Activated gamma-delta T cell (primary cell): ENCODE measurements around the gene COL5A3.
"Not testable (repeated sequence)": the region's sequence is repeated elsewhere in the genome, so short reads cannot be mapped to it uniquely, and the experiment has no call there.

Experiments used
- DNase-seq: peaks from one replicate; lab custom pipeline; 2025; lab: John Stamatoyannopoulos, UW

COL5A3 gene

DNA sequence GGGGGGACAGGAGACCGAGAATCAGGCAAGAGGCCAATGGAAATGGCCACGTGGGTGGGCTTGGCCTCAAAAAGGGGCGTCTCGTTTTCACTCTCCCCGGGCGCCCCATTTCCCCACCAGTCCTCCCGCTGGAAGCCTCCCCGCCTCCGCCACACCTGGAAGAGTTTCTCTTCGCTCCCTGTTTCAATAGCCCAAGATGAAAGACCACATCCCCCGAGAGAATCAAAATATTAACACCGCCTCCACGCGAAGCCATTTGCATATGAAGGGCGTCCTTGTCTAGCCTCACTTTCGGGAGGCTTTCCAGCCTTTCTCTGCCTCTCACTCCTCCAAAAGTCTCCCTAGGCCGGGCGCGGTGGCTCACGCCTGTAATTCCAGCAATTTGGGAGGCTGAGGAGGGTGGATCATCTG is 73.3 kb downstream of the COL5A3 start:
- DNase-seq, result no peak

DNA sequence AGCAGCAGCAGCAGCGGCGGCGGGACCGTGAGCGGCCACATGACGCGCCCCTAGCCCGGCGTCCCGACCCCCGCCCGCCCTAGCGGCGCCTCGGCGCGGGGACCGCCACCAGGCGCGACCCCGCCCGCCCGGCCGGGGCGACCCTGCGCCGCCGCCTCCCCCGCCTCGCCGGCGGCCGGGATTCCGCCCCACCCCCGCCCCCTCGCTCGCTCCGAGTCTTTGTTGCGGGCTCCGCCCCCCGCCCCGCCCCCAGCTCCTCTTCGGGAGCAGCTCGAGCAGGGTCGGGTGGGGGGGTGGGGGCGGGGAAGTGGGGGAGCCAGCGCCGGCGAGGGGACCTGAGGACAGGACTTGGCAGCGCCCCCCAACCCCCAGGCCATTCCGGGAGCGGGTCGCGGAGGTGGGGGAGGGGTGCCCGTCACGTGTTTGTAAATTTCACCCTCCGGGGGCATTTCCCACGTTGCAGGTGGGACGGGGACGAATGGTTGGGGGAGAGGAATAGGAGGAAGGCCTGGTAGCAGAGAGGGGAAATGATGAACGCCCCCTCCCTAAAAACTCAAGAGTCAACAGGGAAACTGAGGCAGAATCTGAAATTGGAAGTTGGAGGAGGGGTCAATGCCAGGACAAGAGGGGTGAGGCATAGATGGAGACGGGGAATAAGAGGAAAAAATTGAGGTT is 73.8 kb downstream of the COL5A3 start, which contains the start of gene OLFM2:
Gene OLFM2, minus strand, starts transcription at position 190 of the 675 bp plus-strand sequence. Its CDS starts 149 bp downstream, at position 41.
- no peak for DNase-seq

DNA sequence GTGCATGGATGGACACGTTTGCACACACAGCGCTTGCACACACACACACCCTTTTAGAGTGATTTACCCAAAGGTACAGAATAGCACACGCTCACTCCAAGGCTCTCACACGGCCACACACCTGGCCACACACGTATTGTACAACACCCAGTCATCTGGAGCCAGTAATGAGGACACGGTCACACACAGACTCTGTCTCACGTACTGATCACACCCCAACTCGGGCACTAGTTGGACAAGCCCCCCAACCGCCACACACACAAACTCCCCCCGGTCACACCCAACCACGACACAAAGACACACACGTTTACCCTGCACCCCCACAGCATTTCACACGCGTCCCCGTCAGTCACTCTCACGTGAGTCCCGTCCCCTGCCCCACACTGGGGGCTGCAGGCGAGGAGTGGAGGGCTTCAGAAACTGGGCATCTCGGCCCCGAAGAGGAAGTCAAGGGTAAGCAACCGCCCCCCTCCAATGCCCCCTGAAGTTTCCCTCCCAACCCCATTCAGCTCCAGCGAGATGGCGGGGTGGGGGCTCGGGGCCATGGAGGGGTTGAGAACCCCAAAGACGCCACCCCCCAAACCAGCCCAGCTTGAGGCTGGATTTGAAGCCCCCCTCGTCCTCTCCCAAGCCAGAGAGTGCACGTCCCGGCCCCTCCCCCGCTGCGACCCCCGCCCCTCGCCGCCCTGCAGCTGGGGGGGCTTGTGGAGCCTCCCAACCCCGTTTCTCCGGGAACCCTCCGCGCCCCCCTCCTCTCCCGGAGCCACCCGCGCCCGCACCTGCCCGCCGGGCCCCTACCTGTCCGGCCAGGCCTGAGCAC is 74.6 kb downstream of the COL5A3 start:
- no peak for DNase-seq

DNA sequence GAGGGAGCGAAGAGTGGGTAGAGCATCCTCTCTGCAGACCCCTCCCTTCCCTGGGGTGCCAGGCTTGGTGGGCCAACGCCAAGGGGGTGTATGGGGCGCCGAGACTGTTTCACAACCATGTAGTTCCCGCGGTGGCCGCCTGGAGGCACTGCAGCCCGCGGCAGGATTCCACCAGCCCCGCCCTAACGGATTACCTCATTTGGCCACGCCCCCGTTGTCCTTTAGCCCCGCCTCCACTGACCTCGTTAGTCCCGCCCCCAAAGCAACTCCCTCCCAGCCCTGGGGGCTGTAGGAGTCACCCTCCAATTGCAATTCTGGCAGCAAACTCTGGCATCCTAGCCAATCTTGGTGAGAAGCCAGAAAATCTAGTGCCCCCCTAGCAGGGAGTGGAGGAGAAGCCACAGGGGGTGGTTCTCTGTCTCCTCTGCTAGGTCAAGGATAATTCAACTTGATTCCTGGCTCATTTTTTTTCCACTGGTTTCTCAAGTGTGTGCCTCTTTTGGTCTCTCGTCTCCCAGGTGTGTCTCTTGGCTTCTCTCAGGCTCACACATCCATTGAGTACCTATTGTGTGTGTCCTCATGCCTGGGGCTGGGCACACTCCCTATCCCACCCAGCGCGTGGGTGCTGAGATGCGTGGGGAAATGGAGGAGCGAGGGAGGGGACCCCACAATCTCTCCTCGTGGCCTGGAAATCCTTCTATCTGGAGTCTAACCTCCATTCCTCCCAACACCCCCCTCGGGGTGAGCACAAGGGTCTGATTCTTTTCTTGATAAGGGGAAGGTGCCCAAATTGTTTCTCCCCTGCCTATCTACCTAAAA is 76.0 kb downstream of the COL5A3 start:
- peak; percentile 48 for DNase-seq

DNA sequence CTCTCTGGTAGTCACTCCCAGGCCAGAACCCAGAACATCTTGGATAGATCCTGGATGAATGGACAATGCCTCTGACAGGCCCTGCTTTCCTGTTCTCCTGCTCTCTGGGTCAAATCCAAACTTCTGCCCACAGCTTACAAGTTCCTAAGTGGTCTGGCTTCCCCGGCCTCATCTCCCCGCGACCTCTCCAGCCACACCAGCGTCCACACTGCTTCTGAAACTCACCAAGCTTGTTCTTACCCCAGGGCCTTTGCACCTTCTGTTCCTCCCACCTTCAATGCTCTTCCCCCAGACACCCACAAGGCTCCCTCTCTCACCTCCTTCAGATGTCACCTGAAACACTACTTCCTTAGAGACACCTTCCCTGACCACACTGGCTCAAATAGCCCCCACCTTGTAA is 77.5 kb downstream of the COL5A3 start:
- DNase-seq, result no peak

DNA sequence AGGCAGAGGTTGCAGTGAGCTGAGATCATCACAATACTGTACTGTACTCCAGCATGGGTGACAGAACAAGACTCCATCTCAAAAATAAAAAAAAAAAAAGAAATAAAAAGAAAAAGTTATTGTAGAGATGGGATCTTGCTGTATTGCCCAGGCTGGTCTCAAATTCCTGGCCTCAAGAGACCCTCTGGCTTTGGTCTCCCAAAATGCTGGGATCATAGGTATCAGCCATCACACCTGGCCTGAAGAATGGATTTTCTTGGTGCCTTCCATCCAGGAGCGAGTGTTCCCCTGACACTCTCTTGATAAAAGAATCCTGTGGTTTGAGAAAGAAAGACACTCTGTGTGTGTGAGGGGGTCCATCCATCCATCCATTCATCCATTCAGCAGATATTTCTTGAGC is 78.7 kb downstream of the COL5A3 start:
- DNase-seq, result no peak

DNA sequence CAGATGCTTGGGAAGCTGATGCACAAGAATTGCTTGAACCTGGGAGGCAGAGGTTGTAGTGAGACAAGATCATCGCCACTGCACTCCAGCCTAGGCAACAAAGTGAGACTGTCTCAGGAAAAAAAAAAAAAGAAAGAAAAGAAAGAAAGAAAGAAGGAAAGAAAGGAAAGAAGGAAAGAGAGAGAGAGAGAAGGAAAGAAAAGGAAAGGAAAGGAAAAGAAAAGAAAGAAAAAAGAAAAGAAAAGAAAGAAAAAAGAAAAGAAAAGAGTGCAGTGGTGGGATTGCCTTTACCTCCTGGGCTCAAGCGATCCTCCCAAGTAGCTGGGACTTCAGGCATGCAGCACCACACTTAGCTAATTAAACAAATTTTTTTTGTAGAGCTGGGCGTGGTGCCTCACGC is 86.9 kb downstream of the COL5A3 start:
- DNase-seq, result no peak

DNA sequence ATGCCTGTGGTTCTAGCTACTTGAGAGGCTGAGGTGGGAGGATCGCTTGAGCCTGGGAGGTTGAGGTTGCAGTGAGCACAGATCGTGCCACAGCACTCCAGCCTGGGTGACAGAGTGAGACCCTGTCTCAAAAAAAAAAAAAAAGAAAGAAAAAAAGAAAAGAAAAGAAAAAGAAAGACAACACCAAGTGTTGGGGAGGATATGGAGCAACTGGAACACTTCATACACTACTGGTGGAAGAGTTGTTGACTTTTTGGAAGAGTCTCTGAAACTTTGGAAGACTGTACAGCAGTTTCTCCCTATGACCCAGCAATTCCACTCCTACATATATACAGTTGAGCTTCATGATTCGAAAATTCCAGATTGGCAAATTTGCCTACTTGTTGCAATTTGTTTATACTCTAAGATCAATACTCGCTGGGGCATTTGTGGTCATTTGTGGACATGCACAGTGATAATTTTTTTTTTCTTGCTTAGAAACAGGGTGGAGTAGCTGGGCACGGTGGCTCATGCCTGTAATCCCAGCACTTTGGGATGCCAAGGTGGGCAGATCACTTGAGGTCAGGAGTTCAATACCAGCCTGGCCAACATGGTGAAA is 87.4 kb downstream of the COL5A3 start:
- not testable (repeated sequence) for DNase-seq

DNA sequence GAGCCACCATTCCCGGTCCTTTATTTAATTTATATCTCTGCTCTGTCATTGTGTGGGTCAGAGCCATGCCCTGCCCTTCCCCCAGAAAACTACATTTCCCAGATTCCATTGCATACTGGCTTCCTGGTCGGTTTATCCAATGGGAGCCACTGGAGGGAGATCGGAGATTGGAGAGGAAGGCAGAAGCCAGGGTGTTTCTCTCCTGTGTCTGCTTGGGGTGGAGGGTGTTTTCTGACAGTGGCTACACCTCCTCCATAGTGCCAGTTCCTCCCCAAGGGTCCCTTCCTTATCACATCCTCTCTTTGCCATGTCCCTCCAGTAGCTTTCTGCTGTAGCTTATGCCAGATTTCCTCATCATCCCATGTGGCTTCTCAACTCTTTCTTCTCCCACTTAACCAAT is 93.0 kb downstream of the COL5A3 start:
- no peak for DNase-seq

DNA sequence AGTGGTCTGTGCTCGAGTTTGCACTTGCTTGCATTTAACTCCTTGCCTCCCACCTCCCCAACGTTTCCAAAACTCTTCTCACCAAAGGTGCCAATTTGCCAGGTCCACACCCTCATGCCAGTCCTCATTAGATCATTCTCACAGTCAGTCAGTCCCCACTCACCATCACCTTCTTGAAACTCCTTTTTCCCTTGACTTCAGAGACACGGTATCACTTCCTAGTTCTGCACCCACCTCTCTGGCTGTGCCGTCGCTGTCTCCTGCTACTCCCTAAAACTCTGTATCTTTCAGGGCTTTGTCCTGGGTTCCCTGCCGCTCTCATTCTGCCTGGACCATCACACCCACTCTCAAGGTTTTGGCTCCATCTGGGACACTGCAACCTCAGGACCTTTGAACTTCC is 93.6 kb downstream of the COL5A3 start:
- DNase-seq, result no peak

DNA sequence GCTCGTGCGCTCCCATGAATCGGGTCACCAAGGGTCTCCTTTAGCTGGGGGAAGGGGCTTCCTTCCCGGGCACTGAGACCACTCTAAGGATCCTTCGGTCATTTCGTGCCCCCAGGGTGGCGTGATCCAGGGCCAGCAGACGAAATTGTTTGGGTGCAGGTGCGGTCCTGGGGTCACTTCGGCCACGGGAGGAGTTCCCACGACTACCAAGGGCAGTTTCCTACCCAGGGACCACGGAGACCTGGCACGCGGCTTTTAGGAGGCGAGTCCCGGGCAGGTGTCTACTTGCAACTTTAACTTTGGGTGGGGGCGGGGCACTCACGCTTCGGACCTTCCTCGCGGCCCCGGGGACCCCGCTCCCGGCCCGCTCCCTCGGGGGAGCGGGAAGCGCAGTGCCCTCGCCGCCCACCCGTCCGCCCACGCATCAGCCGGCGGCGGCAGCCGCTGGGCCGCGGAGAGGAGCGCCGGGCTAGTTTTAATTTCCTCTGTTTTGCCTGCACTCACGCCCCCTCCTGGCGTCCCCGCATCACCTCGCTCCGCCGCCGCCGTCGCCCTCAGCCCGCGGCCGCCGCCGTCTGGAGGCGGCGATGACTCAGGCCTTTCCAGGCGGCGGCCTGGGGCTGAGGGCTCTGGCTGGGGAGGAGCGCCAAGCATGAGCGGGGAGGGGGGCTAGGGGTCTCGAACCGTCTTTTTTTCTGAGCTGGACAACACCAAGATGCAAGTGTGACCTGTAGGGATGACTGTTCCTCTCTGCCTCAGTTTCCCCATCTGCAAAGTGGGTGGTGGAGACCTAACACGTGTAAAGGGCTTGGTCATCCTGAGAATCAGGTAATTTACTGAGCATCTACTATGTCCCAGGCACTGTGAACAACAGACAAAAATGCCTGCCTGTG is 95.7 kb downstream of the COL5A3 start:
- peak; percentile 64 for DNase-seq

DNA sequence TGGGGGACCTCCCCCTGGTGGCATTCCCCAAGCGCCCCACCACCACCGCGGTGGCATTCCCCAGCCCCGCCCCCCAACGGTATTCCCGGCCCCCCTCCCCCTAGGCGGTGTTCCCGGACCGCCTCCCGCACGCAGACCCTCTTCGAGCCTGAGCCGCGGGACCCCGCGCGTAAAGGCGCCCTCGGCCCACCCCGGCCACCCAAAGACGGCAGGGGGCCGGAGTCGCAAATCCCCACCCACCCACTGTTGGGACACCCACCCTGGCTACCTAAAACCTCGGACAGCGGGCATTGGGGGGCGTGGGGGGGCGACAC is 96.3 kb downstream of the COL5A3 start:
- DNase-seq, result no peak

DNA sequence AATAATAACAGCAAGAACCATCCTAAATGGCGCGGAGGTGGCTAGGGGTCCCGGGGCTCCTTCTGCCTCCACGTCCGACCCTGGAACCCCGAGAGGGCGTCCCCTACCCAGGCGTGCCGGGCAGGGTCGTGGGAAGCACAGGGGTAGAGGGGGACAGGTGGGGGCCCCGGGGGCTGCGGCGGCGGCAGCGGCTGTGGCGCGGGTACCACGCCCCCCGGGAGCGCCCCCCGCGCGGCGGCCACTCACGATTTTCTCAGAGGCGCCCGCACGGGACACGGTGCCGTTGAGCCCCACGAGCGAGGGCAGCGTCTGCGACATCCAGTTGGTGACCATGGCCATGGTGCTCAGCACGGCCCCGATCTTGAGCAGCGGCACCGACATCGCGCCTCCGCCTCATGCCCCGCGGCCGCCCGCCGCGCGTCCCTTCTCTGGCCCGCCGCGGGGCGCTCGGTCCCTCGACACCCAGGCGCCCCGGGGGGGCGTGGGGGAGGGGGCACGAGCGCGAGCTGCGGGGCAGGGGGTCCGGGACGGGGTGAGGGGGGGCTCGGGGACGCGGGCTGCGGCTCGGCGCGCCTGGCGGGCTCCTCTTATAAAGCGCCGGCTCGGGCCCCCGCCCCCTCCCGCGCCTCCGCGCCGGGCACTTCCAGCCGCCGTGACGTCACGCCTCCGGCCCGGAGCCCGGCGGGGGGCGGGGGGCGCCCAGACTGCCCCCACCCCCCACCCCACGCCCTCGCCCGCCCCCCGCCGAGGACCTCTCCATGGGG is 96.9 kb downstream of the COL5A3 start:
- DNase-seq, result no peak

DNA sequence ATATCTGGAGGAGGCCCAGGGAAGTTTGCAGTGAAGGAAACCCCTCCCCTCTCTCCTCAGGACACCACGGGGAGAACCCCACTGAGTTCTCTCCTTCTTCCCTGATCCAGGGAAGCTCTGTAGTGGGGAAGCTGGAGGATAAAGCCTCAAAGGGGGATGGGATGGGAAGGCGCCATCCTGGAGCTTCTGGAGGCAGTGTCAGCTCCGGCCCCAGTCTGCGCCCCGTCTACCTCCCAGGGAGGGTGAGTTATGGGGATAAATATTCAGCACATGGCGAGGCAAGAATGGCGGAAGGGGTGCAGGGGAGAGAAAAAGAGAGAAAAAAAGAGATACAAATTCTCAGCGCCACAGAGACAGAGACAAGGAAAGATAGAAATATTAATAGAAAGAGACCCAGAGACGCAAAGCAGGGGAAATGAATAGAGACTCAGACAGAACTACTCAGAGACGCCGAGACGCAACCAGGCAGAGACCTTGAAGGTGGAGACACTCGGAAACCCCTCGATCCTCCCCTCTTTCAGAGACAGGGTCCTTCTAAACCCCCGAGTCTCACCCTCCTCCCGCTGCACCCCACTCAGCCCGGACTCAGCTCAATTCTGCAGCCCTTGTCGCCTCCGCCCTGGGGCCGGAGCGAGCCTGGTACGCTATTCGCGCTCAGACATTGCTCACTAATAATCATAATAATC is 97.6 kb downstream of the COL5A3 start:
- DNase-seq, result no peak

DNA sequence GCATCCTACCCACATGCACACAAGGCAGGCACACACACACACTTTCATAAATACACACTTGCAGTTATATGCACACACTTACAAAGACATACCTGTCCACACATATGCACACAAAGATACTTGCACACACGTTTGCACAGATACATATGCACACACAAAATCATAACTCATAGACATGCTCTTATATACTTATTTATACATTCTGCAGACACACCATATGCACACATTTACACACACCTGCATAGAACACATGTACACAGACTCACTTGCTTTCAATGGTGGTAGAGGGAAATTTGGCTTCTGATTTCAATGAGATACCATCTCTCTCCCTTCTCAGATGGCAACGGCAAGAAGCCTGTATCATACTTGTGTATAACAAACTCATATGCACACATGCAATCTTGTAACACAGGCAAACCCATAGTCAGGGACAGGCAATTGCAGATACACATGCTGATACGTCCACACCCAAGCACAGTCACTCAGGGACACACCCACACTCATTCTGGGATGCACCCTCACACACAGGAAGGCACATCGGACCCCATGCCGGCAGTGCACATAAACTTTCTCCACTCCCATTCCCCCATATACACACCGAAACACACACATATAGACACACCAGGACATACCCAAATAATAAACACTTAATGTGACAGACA is 98.6 kb downstream of the COL5A3 start:
- no peak for DNase-seq

DNA sequence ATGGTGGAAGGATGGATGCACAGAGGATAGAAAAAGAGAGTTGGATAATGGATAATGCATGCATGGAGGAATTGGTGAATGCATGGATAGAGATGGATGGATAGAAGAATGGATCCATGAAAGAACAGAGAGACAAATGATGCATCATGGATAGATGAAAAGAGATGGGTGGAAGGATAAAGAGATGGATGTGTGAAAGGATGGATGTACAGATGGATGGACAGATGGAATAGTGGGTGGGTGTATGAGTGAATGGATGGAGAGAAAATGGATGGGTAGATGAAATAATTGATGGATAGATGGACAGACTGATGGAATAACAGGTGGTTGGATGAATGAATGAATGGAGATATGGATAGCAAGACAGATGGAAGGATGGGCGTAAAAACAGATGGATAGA is 99.7 kb downstream of the COL5A3 start:
- DNase-seq, result no peak
